Measurements from ENCODE around the gene AIMP2.

GRCh38 chr7:6031567-6031966 lies 22.5 kb downstream of the AIMP2 start:
- TF ChIP-seq CTCF (optimal IDR thresholded peaks at IDR 0.05 in 1 of 3, IDR thresholded peaks at IDR 0.05 in 1 of 3, conservative IDR thresholded peaks at IDR 0.05 in 1 of 3; ENCODE audit: extremely low read depth in 1 of 3, insufficient read depth in 2 of 3, low read length in 3 of 3) (no peak), EZH2 (IDR thresholded peaks at IDR 0.05; ENCODE audit: low read length) (no peak)
